ENCODE results near the gene MARVELD2.

Gene MARVELD2

GRCh38 chr5:69493396-69494133, 78.6 kb downstream of the MARVELD2 start:
- Mint-ChIP-seq H3K4me1 (ENCODE audit: low read depth) (no peaks in the 10 kb centered on the region), H3K9me3 (no peaks in the 10 kb centered on the region), H3K4me3 (peak overlapping the region; percentile 75), H3K36me3 (ENCODE audit: low read depth) (no peaks in the 10 kb centered on the region), H3K27ac (no peak overlapping the region), H3K27me3 (ENCODE audit: low read depth) (peaks cover 65% of the 10 kb centered on the region)
- peak; percentile 16 for DNase-seq (ENCODE audit: low spot score)

All from T-helper 2 cell treated with Interferon-gamma antibody and Interleukin-4, amounts not matched to agents 5 μg/mL and 100 μg/mL, for 36 hours (primary cell).